ENCODE measurements around the gene NR3C1.

GRCh38 chr5:143277536-143277935 lies 126.0 kb downstream of the NR3C1 start:
- TF ChIP-seq POLR2A (IDR thresholded peaks at IDR 0.05) = no peak
- TF ChIP-seq, protein P1, sequence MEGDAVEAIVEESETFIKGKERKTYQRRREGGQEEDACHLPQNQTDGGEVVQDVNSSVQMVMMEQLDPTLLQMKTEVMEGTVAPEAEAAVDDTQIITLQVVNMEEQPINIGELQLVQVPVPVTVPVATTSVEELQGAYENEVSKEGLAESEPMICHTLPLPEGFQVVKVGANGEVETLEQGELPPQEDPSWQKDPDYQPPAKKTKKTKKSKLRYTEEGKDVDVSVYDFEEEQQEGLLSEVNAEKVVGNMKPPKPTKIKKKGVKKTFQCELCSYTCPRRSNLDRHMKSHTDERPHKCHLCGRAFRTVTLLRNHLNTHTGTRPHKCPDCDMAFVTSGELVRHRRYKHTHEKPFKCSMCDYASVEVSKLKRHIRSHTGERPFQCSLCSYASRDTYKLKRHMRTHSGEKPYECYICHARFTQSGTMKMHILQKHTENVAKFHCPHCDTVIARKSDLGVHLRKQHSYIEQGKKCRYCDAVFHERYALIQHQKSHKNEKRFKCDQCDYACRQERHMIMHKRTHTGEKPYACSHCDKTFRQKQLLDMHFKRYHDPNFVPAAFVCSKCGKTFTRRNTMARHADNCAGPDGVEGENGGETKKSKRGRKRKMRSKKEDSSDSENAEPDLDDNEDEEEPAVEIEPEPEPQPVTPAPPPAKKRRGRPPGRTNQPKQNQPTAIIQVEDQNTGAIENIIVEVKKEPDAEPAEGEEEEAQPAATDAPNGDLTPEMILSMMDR (IDR thresholded peaks at IDR 0.05 in 4 of 5, conservative IDR thresholded peaks at IDR 0.05 in 1 of 5) = no peak

All from gastrocnemius medialis (tissue), 4 donors.